Measurements from ENCODE around the gene SKP1. TPM values are rescaled to one million over a fixed set of nuclear protein-coding genes. Genes with fewer than 3 reads are reported as not detected.
A peak's percentile ranks its signal among the peaks of the same experiment; 100 is the strongest.

Gene SKP1
- total RNA-seq, 3 donors from 2014 or later (not counting 1 experiment from before 2014, with no cell fraction given): 301 to 338 (median 315) TPM

DNA sequence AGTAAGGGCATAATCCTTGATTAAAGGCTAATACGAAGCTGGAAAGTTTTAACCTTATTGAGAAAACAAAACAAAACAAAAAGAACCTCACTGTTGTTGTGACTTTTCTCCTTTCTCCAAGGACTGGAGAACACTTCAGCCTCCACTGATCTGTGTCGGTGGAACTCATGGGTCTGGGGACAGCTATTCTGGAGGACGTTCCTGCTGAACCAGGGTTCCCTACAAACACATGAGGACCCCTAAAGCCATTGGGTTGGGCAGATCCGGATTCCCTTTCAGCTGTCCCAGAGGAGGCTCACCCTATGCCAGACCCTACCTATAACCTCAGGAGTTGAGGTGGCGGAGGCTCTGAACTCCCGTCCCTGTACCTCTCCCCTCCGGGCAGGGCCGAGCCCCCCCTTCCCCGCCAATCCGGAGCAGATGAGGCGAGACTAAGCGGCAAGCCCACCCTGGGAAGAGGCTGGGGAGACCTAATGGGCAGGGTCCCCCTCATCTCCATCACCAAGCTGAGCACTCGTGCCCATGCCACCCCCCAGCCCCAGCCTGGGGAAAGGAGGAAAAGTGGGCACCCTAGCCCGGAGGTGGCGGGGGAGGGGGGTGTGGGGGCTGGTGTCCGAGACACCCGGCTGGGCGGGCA is 63.9 kb downstream of the SKP1 start:
- H3K27ac Mint-ChIP-seq: peak overlapping the region in 1 of 2 donors; percentile 85
- no peak overlapping the region for H3K4me3 ChIP-seq (ENCODE audit: low read length)
- ATAC-seq: no peak
- H3K4me3 Mint-ChIP-seq: no peak overlapping the region
- H3K4me1 Mint-ChIP-seq: peaks cover 27 to 40% of the 10 kb centered on the region in 2 donors
- H3K9me3 ChIP-seq (ENCODE audit: control insufficient read depth, insufficient read depth, low read length): no peaks in the 10 kb centered on the region
- peaks cover 56% of the 10 kb centered on the region for H3K4me1 ChIP-seq (ENCODE audit: control insufficient read depth, insufficient read depth, low read length)
- TF ChIP-seq, protein P1, sequence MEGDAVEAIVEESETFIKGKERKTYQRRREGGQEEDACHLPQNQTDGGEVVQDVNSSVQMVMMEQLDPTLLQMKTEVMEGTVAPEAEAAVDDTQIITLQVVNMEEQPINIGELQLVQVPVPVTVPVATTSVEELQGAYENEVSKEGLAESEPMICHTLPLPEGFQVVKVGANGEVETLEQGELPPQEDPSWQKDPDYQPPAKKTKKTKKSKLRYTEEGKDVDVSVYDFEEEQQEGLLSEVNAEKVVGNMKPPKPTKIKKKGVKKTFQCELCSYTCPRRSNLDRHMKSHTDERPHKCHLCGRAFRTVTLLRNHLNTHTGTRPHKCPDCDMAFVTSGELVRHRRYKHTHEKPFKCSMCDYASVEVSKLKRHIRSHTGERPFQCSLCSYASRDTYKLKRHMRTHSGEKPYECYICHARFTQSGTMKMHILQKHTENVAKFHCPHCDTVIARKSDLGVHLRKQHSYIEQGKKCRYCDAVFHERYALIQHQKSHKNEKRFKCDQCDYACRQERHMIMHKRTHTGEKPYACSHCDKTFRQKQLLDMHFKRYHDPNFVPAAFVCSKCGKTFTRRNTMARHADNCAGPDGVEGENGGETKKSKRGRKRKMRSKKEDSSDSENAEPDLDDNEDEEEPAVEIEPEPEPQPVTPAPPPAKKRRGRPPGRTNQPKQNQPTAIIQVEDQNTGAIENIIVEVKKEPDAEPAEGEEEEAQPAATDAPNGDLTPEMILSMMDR (IDR thresholded peaks at IDR 0.05): no peak
- no peak overlapping the region for H3K27ac ChIP-seq (ENCODE audit: low read length)
- intact Hi-C loops (cut with micrococcal nuclease): no loop called here
- H3K27me3 ChIP-seq (ENCODE audit: control insufficient read depth, insufficient read depth, low read length): no peaks in the 10 kb centered on the region
- peak in 1 of 2 donors; percentile 28 for DNase-seq
- H3K27me3 Mint-ChIP-seq (ENCODE audit: low read depth in 2 of 2): peaks cover 0 to 4% of the 10 kb centered on the region in 2 donors
- peaks cover 4% of the 10 kb centered on the region for H3K36me3 ChIP-seq (ENCODE audit: control insufficient read depth, insufficient read depth, low read length)
- no peaks in the 10 kb centered on the region for H3K36me3 Mint-ChIP-seq
- no peaks in the 10 kb centered on the region for H3K9me3 Mint-ChIP-seq
- WGBS (ENCODE audit: insufficient coverage): 82% methylated on average over 13 of the region's 18 CpGs

DNA sequence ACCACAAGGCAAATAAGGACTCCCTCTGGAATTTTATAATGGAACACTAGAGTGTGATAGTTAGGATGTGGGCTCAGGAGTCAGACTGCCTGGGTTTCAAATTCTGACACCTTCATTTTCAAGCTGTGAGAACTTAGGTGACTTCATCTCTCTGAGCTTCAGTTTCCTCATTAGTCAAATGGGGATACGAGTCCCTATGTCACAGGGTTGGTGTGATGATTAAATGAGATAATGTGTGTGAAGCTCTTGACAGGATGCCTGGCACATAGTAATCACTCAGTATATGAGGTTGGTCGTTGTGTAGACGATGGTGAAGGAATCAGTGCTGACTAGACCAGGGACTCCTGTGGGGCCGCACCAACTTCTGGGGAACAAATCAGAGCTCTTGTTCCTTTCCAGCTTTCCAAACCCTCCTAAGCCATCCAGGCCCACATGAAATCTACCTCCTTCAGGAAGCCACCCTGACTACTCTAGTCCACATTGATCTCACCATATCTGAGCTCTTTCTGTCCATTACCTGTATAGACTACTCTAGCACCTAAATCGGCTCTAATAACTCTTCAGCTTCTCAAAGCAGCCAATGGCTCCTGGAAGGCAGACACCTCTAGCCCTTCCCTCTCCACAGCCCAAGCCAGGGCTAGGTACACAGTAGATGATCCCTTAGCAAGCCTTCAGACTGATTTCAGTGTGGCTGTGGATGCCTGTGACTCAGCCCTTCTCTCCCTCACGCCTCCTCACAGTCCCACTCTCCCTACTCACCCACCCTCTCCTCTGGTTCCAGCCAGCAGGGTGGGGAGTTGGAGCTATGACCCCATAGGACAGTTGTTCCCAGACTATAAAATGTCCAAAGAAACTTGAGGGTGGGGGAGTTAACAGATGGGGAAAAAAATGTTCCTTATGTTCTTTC is 64.8 kb downstream of the SKP1 start:
- ATAC-seq (peak; percentile 19 to 35 (median 30)), DNase-seq (peak in 1 of 2 donors; percentile 78)
- H3K27ac ChIP-seq (ENCODE audit: low read length): no peak overlapping the region
- H3K4me3 Mint-ChIP-seq: peak overlapping the region; percentile 53
- WGBS (ENCODE audit: insufficient coverage): 46% methylated on average over 6 of the region's 6 CpGs
- no peaks in the 10 kb centered on the region for H3K27me3 ChIP-seq (ENCODE audit: control insufficient read depth, insufficient read depth, low read length)
- peaks cover 31 to 38% of the 10 kb centered on the region in 2 donors for H3K4me1 Mint-ChIP-seq
- no peaks in the 10 kb centered on the region for H3K9me3 Mint-ChIP-seq
- no peak overlapping the region for H3K4me3 ChIP-seq (ENCODE audit: low read length)
- peaks cover 4% of the 10 kb centered on the region for H3K36me3 ChIP-seq (ENCODE audit: control insufficient read depth, insufficient read depth, low read length)
- no peaks in the 10 kb centered on the region for H3K9me3 ChIP-seq (ENCODE audit: control insufficient read depth, insufficient read depth, low read length)
- H3K27me3 Mint-ChIP-seq (ENCODE audit: low read depth in 2 of 2): peaks cover 0 to 4% of the 10 kb centered on the region in 2 donors
- H3K36me3 Mint-ChIP-seq: no peaks in the 10 kb centered on the region
- intact Hi-C loops (cut with micrococcal nuclease): no loop called here
- H3K4me1 ChIP-seq (ENCODE audit: control insufficient read depth, insufficient read depth, low read length): peaks cover 56% of the 10 kb centered on the region
- TF ChIP-seq, protein P1 (IDR thresholded peaks at IDR 0.05): no peak
- H3K27ac Mint-ChIP-seq: peak overlapping the region; percentile 12 to 85

DNA sequence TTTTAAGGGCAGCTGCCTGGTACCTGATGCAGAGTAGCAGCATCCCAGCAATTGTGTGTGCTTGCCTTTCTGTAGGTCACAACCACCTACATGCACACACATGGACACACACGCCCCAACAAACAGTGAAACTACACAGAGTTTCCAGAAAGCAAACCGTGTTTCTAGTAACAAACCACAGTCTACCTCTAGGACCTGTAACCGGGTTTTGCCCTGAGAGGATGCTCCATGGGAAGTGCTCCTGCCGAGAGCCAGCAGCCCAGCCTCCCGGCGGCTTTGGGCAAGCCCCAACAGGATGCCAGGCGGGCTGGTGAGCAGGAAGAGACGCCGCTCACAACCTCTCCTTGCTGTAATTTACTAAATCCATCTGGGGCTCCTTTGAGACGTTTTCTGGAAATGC is 66.4 kb downstream of the SKP1 start:
- H3K27ac ChIP-seq (ENCODE audit: low read length): no peak overlapping the region
- intact Hi-C loops (cut with micrococcal nuclease): no loop called here
- DNase-seq: peak in 1 of 2 donors; percentile 68
- 67% methylated on average over 10 of the region's 10 CpGs for WGBS (ENCODE audit: insufficient coverage)
- no peaks in the 10 kb centered on the region for H3K27me3 ChIP-seq (ENCODE audit: control insufficient read depth, insufficient read depth, low read length)
- H3K4me1 ChIP-seq (ENCODE audit: control insufficient read depth, insufficient read depth, low read length): peaks cover 54% of the 10 kb centered on the region
- peaks cover 21 to 31% of the 10 kb centered on the region in 2 donors for H3K4me1 Mint-ChIP-seq
- H3K27me3 Mint-ChIP-seq (ENCODE audit: low read depth in 2 of 2): peaks cover 0 to 4% of the 10 kb centered on the region in 2 donors
- H3K9me3 Mint-ChIP-seq: no peaks in the 10 kb centered on the region
- H3K36me3 ChIP-seq (ENCODE audit: control insufficient read depth, insufficient read depth, low read length): no peaks in the 10 kb centered on the region
- H3K4me3 ChIP-seq (ENCODE audit: low read length): no peak overlapping the region
- H3K27ac Mint-ChIP-seq: no peak overlapping the region
- no peak overlapping the region for H3K4me3 Mint-ChIP-seq
- ATAC-seq: no peak
- no peaks in the 10 kb centered on the region for H3K9me3 ChIP-seq (ENCODE audit: control insufficient read depth, insufficient read depth, low read length)
- TF ChIP-seq, protein P1 (IDR thresholded peaks at IDR 0.05): no peak
- no peaks in the 10 kb centered on the region for H3K36me3 Mint-ChIP-seq

Measured in natural killer cell (primary cell).